22Rv1 (cell line): ENCODE data around the gene MYCL.

Source experiments
- CTCF ChIP-seq: fragments of 450-650 bp; IDR thresholded peaks from 2 replicates; pipeline ENCODE4 v1.5.1; 2017; ENCODE audit warnings: mild to moderate bottlenecking
- ZFX ChIP-seq: fragments of 450-650 bp; IDR thresholded peaks from 2 replicates; pipeline ENCODE4 v1.6.1; 2017; ENCODE audit warnings: antibody characterized with exemption, borderline replicate concordance

- TF ChIP-seq CTCF (no peak), ZFX (no peak)
Observed at GRCh38 chr1:39847940-39848339, 53.8 kb downstream of the MYCL start.
